SKM-1 (cell line): Measurements from ENCODE around the gene MICAL3.

Experiments
- DNase-seq: peaks from one replicate; lab custom pipeline; 2025; ENCODE audit not compliant: unreplicated experiment; lab: John Stamatoyannopoulos, UW

The MICAL3 gene

DNA sequence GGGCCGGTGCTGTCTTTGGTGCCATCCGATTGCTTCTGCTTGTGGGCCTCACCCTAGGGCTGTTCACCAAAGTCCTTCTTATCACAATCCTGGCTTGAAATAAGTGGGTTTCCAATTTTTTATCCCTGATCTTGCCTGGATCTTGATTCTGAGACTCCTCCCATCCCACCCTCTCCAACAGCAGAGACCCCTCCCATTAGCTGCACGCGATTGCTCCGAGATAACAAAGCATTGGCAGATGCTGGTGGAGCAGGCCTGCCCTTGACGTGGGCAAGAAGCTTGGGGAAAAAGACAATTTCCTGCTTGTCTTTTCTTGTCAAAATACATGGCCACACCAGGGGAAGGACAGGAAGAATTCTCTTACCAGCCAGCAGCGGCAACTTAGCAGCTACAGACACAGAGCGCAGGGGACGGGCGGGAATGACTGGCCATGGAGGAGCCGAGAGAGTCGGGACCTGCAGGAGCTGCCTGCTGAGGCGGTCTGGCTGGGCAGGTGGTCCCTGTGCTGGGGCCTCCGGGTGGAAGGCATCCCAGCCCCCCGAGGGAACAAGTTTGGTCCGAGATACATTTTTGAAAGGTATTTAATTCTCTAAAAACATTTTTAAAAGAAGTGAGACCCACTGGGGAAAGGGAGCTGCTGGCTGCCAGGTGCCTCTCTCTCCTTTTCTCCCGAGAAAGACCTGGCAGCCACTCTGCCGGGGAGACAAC is 240.4 kb downstream of the MICAL3 start:
- no peak for DNase-seq

GRCh38 chr22:17783312-17783711 is 241.0 kb downstream of the MICAL3 start:
- no peak for DNase-seq

DNA sequence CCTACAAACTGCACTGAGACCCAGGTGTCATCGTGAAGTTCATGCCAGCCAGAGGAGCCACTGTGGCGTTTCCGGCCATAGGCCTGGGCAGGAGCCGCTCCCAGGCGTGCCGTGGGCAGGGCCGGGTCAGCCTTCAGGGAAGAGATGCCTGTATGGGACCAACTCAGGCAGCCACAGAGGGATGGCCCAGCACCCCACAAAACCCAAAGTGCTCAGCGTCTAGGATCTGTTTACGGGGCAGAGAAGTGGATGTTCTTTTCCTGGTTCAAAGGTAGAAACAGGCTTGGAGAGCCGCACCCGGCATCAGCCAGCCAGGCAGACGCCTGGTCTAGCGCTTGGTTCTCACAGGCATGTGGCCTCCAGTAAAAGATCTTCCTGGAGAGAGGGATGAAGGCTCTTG is 241.7 kb downstream of the MICAL3 start:
- DNase-seq: no peak

- no peak for DNase-seq
Observed at GRCh38 chr22:17782158-17782557, 242.2 kb downstream of the MICAL3 start.

GRCh38 chr22:17781319-17782031 is 242.9 kb downstream of the MICAL3 start:
- DNase-seq: no peak

- no peak for DNase-seq
Observed at GRCh38 chr22:17780741-17781318, 243.5 kb downstream of the MICAL3 start.

GRCh38 chr22:17780116-17780740 is 244.1 kb downstream of the MICAL3 start:
- no peak for DNase-seq

DNA sequence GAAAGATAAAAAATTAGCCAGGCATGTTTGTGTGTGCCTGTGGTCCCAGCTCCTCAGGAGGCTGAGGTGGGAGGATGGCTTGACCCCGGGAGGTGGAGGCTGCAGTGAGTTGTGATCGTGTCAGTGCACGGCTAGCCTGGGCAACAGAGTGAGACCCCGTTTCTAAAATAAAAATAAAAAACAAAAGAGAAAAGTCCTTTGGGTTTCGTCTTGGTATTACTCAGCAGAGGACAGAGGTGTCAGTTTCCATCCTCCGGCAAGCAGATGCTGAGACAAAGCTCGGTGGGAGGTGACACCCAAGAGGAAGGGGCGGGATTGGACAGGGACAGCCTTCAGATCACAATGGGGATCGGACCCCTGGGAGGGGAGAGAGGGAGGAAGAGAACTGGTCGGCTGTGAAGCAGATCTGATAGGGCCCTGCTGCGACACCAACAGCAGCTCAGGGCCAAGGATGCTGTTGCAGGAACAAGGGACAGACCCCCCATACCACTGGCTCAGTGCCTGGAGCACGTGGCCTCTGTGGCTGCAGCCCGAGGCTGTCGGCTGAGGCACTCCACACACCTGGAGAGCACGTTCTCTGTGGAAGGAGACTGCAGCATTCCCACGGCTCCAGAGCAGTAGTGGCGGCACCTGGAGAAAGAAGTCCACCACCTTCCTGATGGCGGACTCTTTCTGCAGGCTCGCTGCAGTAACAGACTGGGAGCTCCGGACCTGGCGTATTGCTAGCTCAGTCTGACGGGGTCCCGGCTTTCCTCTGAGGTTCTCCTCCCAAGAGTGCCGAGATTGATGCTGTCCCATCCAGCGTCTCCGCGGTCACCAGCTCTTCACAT is 244.9 kb downstream of the MICAL3 start:
- DNase-seq: no peak

DNA sequence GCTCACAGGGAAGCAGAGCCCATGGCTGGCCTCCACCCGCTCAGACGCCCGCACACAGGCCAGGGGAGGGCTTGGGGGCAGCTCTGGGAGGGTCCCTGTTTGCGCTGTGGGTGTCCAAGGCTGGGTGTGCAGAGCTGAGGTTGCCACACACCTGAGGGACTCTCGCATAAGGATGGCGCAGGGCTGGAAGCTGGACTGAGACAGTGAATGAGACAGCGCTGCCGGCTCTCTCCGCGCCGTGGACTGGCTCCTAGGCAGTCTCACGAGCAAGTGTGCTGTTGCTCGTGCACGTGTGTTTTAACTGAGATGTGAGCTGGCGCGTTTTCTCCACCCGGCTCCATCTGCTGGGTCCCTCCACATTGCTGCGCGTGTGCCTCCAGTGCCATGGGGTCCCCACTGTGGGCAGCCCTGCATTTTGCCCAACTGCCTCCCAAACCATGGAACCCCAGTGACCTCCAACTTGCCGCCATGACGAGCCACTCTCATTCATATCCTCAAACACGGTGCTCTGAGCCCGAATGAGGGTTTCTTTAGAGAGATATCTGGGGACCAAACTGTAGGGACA is 245.9 kb downstream of the MICAL3 start:
- DNase-seq: no peak

DNA sequence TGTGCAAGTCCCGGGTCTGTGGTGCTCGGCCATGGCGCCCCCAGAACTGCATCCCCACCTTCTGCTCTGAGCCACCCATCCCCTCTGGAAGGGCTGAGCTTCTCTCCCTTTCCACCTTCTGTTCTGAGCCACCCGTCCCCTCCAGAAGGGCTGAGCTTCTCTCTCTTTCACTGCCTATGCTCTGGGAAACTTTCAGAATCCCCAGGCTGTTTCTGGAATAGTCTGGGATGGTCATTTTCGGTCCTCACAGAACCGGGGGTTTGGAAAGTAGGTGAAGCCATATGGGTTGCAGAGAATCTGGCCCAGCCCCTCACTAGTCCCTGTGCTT is 246.7 kb downstream of the MICAL3 start:
- no peak for DNase-seq

DNA sequence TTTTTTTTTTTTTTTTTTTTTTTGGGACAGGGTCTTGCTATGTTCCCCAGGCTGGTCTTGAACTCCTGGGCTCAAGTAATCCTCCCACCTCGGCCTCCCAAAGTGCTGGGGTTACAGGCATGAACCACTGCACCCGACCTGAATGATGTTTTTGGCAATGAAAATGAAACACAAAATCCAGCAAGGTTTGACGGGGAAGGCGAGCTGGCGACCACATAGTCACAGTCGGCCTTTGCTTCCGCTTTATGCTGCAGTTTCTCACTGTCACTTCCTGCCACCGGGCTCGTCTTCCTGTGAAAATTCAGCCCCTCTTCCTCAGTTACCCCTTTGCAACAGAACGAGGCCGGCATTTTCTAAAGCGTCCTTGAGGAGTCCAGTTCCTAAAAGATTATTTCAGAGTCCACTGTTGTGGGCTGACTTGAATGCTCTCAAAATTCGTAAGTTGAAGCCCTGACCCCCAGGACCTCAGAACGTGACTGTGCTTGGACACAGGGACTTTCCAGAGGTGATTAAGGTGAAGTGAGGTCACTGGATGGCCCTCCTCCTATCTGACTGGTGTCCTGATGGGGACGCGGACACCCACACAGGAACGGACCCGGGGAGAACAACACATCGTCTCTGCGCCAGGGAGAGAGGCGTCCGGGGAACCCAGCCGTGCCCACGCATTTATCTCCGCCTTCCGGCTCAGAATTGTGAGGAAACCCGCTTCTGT is 247.2 kb downstream of the MICAL3 start:
- peak; percentile 71 for DNase-seq

GRCh38 chr22:17775781-17776465 is 248.4 kb downstream of the MICAL3 start:
- no peak for DNase-seq

DNA sequence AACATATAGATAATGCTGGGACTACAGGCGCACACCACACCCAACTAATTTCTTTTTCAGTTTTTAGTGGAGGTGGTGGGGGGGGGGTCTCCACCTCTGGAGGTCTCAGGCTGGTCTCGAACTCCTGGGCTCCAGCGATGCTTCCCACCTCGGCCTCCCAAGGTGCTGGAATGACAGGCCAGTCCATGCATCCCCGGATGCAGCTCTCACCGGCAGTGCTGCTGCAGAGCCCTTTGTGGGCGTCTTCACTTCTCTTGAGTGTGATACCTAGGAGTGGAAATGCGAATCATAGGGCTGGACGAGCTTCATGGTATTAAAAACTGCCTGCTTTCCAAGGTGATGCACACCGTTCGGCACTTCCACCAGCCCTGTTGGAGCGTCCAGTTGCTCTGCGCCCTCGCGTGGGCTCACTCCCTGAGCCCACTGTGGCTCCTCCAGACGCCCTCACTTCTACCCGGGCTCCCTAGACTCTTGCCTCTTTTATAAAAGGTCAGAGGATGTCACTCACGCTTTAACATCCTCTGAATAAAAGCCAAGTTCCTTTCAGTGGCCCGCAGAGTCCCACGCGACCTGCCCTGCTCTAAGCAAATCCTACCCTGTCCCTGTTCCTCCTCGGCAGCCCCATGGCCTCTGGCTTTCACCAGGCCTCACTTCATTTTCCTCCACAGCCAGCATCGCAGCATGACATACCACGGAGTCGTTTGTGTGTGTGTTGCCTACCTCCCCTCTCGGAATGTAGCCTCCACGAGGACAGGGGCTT is 249.3 kb downstream of the MICAL3 start:
- DNase-seq: no peak

DNA sequence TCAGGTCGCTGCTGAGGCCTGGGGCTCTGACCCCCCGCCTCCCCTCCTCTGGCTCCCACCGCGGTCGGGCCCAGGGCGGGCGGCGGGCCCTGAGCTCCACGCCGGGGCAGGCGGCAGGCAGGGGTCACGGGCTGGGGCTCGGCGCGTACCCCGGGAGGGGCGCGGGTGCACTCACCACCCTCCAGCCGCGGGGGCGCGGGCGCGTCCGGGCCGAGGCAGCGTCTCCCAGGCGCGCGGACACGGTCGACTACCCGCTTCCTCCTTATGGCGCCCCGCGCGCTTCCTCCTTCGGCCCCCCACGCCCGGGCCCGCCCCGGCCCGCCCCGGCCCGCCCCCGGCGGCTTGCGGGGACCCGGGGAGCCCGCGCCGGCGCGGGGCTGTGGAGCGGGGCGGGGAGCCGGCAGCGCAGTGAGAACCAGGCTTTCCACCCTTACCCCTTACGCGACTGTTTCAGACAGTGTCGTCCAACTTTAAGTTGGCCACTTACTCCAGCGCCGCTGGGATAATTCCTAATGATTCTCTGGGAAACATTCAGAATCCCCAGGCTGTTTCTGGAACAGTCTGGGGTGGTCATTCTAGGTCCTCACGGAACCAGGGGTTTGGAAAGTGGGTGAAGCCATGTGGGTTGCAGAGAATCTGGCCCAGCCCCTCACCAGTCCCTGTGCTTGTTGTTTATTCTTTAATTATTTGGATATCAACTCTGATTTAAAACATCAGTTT is 250.0 kb downstream of the MICAL3 start, which contains the start of gene BID:
TSS of gene BID (minus strand) at position 264 of the 720 bp plus-strand sequence. CDS start 24,353 bp downstream, outside the sequence.
- no peak for DNase-seq

DNA sequence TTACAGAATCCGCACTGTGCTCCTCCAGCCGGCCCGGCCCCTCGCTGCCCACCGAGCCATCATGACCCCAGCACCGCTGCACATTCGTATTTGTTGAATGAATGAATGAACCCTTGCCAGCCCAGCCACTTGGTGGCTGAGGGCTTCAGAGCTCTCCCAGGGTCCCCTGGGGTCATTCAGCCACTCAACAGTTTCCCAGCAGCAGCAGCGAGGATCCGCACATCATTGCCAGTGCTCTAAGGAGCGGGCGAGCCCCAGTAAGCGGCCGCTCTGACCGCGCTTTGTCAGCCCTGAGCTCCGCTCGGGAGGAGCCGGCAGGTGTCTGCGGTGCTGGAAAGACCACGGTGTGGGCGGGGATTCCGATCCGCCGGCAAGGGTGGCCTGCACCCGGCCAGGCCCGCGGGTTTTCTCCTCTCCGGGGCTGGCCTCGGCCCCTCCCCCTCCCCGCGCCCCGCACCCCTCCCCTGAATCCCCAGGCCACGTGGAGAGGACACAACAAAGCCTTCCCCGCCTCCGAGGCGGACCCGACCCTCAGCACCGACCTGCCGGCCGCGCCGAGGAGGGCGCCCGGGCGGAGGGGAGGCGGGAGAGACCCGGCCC is 250.7 kb downstream of the MICAL3 start:
- no peak for DNase-seq

DNA sequence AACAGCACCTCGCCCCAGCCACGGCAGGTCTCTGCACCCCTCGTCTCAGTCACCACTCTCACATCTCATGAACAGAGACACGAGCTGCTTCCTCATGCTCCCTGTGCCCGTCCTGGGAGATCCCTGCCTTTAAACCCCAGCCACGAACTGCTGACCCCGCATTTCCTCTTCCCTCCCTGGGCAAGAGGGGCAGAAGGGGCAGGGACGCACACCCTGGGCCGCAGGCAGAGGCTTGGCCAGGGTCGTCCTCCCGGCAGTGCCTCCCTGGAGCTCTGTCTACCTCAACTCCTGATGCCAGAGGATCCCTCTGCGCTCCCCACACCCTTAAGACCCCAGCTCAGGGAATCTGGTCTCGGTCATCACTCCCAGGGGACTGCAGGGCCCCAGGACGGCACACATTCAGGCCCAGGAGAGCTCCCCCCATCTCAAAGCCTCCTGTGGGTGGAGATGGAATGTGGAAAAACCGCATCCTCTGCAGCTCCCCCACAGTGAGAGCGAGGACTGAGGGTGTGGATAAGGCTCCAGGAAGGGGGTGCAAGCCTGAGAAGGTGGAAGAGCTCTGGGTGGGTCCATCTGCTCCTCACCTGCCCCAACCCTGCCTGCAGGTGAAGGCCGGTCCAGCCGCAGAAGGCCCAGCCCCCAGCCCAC is 251.3 kb downstream of the MICAL3 start:
- DNase-seq: no peak

DNA sequence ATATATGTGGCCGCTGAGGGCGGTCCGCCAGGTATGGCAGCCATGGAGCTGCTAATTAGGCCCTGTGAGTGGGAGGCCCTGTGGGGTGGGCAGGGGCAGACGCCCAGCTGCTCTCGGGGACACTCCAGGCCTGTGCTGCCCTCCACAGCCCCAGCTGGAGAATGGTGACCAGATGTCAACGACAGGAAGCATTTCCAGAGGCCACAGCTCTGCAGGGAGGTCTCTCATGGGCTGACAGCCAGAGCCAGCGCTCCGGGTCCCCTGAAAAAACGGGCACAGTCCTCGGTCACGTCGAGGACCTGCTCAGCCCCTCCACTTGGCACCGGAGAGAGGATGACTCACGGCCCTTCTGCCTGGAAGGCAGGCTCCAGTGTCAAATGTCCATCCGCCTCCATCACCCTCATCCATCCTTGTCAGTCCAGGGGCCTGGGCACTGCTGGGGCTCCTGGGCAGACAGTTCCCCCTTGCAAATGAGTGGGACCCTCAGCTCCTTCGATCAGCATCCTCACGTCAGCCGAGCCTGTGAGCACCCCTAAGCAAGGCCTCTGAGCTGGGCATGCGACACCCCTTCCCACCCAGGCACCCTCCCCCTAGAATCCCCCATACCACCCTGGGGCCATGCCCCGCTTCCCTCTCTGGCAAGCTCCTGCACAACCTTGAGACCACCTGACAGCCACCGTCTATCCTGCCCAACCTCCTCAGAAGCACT is 252.0 kb downstream of the MICAL3 start:
- DNase-seq: no peak
